Stimulated activated CD4-positive, alpha-beta T cell treated with anti-CD3 and anti-CD28 coated beads, Interleukin-15, amount 100 ng/mL, for 24 hours (primary cell): Measurements from ENCODE around the gene SLC26A3.
"Not testable (repeated sequence)": the region's sequence is repeated elsewhere in the genome, so short reads cannot be mapped to it uniquely, and the experiment has no call there.

ENCODE experiments used
- DNase-seq: peaks from one replicate; pipeline ENCODE4 v3.0.0-alpha.2; 2020

SLC26A3 gene

GRCh38 chr7:107803009-107803610 lies at the start of gene SLC26A3:
TSS of gene SLC26A3 (minus strand) at chr7:107803223. CDS start at chr7:107794509, 8,714 bp downstream.
- no peak for DNase-seq

- no peak for DNase-seq
These were observed 47.6 kb upstream of the SLC26A3 start for GRCh38 chr7:107850643-107851042.

GRCh38 chr7:107850216-107850615 lies 47.2 kb upstream of the SLC26A3 start:
- DNase-seq, result no peak

GRCh38 chr7:107848211-107848610 lies 45.2 kb upstream of the SLC26A3 start:
- not testable (repeated sequence) for DNase-seq

- not testable (repeated sequence) for DNase-seq
These were observed 44.8 kb upstream of the SLC26A3 start for GRCh38 chr7:107847836-107848175.

GRCh38 chr7:107847168-107847835 lies 44.3 kb upstream of the SLC26A3 start:
- DNase-seq, result no peak

GRCh38 chr7:107846324-107846723 lies 43.3 kb upstream of the SLC26A3 start:
- no peak for DNase-seq

- DNase-seq, result no peak
These were observed 40.2 kb upstream of the SLC26A3 start for GRCh38 chr7:107843184-107843583.

GRCh38 chr7:107842213-107842612 lies 39.2 kb upstream of the SLC26A3 start:
- no peak for DNase-seq

GRCh38 chr7:107838816-107839565 lies 36.0 kb upstream of the SLC26A3 start:
- no peak for DNase-seq

GRCh38 chr7:107838024-107838601 lies 35.1 kb upstream of the SLC26A3 start:
- no peak for DNase-seq

GRCh38 chr7:107837145-107837512 lies 34.1 kb upstream of the SLC26A3 start:
- no peak for DNase-seq

GRCh38 chr7:107836237-107837144 lies 33.5 kb upstream of the SLC26A3 start:
- DNase-seq, result no peak

- DNase-seq, result no peak
These were observed 31.4 kb upstream of the SLC26A3 start for GRCh38 chr7:107834401-107834800.

GRCh38 chr7:107833684-107834106 lies 30.7 kb upstream of the SLC26A3 start:
- no peak for DNase-seq

GRCh38 chr7:107830420-107830819 lies 27.4 kb upstream of the SLC26A3 start:
- DNase-seq, result no peak

GRCh38 chr7:107828540-107828939 lies 25.5 kb upstream of the SLC26A3 start:
- no peak for DNase-seq

GRCh38 chr7:107827501-107827900 lies 24.5 kb upstream of the SLC26A3 start:
- DNase-seq, result no peak

- no peak for DNase-seq
These were observed 23.4 kb upstream of the SLC26A3 start for GRCh38 chr7:107826451-107826850.

GRCh38 chr7:107824858-107825257 lies 21.8 kb upstream of the SLC26A3 start:
- DNase-seq, result no peak

GRCh38 chr7:107818622-107819021 lies 15.6 kb upstream of the SLC26A3 start:
- DNase-seq, result no peak

- DNase-seq, result no peak
These were observed 13.1 kb upstream of the SLC26A3 start for GRCh38 chr7:107816011-107816566.
